Prostate gland (tissue), 2 donors: ENCODE measurements around the gene FRMPD4.

Source experiments
- CTCF ChIP-seq, 4 experiments: fragments of 200-600 bp in 2 of 4; fragments of 450-650 bp in 2 of 4; sonication (generic) in 2 of 4; IDR thresholded peaks; 1 replicate in 3 of 4; 2 replicates in 1 of 4; pipeline ENCODE4 v1.5.1; 2016 to 2019; ENCODE audit warnings: antibody characterized with exemption in 4 of 4, mild to moderate bottlenecking in 2 of 4, moderate library complexity in 2 of 4
- POLR2A ChIP-seq: fragments of 450-650 bp; IDR thresholded peaks from one replicate; pipeline ENCODE4 v1.6.1; 2016; ENCODE audit warnings: antibody characterized with exemption, mild to moderate bottlenecking
- POLR2AphosphoS5 ChIP-seq: sonication (generic); formaldehyde crosslinking; IDR thresholded peaks from one replicate; pipeline ENCODE4 v1.6.1; 2017; ENCODE audit warnings: antibody characterized with exemption

- TF ChIP-seq CTCF (IDR thresholded peaks at IDR 0.05) (no peak), POLR2AphosphoS5 (no peak), POLR2A (no peak)
Measured at GRCh38 chrX:12489341-12489740, 351.1 kb downstream of the FRMPD4 start.
